NCI-H446 (cell line): ENCODE results near the gene VPS13D.

ENCODE experiments used
- DNase-seq, 2 experiments: peaks; one replicate each; lab custom pipeline; 2025; lab: John Stamatoyannopoulos, UW

The VPS13D gene

GRCh38 chr1:12553963-12554362, 324.1 kb downstream of the VPS13D start:
- peak in 1 of 2 experiments; percentile 69 for DNase-seq

GRCh38 chr1:12554521-12555305, 324.9 kb downstream of the VPS13D start:
- no peak for DNase-seq

GRCh38 chr1:12555411-12556367, 325.9 kb downstream of the VPS13D start:
- DNase-seq, result no peak

GRCh38 chr1:12556368-12556930, 326.6 kb downstream of the VPS13D start:
- DNase-seq, result peak in 1 of 2 experiments; percentile 29

GRCh38 chr1:12556957-12557935, 327.4 kb downstream of the VPS13D start:
- no peak for DNase-seq

- no peak for DNase-seq
These were observed 331.3 kb downstream of the VPS13D start for GRCh38 chr1:12561121-12561520.
